HG03457 (cell line): ENCODE results near the gene TBATA.

ENCODE experiments used
- ATAC-seq: cut with Tn5 transposase; IDR thresholded peaks from one replicate; pipeline ENCODE4 v1.9.1; 2021; ENCODE audit warnings: moderate number of reproducible peaks; ENCODE audit not compliant: unreplicated experiment

The TBATA gene, protein sequence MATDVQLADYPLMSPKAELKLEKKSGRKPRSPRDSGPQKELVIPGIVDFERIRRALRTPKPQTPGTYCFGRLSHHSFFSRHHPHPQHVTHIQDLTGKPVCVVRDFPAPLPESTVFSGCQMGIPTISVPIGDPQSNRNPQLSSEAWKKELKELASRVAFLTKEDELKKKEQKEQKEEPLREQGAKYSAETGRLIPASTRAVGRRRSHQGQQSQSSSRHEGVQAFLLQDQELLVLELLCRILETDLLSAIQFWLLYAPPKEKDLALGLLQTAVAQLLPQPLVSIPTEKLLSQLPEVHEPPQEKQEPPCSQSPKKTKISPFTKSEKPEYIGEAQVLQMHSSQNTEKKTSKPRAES

DNA sequence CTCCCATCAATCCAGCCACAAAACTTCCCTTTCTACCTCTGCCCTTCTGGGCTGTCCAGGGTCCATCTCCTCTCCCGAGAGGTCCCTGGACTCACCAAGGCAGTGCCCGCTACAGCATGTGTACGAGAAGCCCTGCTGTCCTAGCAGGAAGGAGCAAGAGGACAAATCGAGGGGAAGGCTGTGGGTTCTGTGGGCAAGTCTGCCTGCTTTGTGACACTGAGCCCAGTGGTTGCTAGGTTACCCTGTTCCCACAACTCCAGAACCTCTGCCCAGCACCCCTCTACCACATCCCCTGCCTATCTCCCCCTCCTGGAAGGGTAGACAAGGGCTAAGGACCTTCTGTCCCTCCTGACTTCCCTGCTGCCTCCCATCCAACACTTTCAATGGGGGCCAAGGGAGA lies at the start of gene TBATA:
TBATA (minus strand) TSS at position 188 of the 400 bp plus-strand sequence. CDS start 1,998 bp downstream, outside the sequence.
- ATAC-seq, result no peak

GRCh38 chr10:70834441-70835151 lies 49.4 kb upstream of the TBATA start:
- no peak for ATAC-seq

DNA sequence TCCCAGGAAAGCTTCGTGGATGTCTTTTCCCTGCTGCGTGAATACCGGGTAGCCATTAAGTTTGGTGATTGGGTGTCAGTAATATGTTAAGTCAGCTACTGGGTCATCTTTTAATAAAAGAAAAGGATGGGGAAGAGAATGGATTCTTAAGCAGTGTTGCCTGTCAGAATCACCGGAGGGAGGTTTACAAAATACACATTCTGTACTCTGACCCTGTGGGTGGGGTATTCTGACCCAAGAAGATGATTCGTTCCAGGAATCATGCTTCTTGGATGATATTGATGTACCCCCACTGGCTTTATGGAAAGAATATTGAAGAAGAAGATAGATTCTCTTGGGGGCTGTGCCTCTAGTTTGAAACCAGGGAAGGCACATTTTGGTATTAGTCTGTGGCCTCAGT lies 48.8 kb upstream of the TBATA start:
- ATAC-seq, result no peak

DNA sequence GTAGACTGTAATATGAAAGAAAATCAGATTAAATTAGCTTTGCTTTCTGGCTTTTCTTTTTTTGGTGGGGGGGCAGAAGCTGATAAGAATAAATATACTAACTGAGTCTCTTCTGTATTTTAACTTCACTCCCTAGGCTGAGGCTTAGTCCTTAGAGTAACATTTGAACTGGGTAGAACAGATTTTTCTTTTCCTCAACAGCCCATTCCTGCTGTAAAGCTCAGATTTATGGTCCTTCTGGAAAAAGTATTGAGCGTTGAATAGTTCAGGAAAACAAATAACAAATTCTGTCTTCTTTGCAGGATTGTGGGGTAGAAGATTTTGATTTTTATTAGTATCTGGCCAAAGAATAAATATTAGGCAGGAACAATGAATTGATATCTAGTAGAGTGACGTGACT lies 48.4 kb upstream of the TBATA start:
- no peak for ATAC-seq

- ATAC-seq, result no peak
These were observed 47.8 kb upstream of the TBATA start for GRCh38 chr10:70832852-70833528.

DNA sequence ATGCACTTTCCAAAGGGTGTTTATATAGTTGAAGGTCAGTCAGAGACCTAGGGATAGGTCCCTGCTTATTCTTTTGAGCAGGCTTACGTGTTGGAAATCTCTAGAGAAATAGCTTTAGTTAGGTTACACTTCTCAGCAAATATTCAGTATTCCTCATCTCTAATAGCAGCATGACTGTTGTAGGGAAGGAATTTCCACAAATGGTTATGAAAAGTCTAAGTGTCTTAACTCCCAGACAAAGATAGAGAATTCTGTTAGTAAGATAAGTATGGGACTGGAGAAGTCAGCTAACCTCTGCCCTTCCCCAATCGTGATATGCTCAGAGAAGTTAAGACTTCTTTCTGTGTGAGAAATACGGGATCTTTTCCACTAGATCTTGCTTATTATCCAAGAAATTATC lies 47.0 kb upstream of the TBATA start:
- ATAC-seq, result no peak

- ATAC-seq, result no peak
These were observed 45.0 kb upstream of the TBATA start for GRCh38 chr10:70830164-70830563.

- no peak for ATAC-seq
These were observed 44.4 kb upstream of the TBATA start for GRCh38 chr10:70829543-70829942.

DNA sequence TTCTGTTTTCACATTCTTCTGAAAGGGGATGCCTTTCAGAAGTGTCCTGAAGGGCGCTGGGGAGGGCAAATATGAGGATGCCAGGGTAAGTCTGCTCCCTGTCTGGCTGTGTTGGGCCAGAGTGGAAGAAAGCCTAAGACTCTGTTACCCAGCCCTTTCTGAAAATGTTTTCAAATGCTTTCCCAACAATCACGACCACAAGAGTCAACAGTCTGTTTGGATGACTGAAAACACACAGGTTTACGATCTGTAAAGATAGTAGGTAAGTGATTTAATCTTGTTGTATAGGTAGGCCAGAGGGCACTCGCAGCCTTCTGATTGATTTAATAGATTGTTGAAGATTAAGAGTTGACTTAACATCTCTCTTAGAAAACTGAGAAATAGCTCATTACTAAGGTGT lies 43.7 kb upstream of the TBATA start:
- no peak for ATAC-seq

GRCh38 chr10:70827086-70827757 lies 42.0 kb upstream of the TBATA start:
- no peak for ATAC-seq

DNA sequence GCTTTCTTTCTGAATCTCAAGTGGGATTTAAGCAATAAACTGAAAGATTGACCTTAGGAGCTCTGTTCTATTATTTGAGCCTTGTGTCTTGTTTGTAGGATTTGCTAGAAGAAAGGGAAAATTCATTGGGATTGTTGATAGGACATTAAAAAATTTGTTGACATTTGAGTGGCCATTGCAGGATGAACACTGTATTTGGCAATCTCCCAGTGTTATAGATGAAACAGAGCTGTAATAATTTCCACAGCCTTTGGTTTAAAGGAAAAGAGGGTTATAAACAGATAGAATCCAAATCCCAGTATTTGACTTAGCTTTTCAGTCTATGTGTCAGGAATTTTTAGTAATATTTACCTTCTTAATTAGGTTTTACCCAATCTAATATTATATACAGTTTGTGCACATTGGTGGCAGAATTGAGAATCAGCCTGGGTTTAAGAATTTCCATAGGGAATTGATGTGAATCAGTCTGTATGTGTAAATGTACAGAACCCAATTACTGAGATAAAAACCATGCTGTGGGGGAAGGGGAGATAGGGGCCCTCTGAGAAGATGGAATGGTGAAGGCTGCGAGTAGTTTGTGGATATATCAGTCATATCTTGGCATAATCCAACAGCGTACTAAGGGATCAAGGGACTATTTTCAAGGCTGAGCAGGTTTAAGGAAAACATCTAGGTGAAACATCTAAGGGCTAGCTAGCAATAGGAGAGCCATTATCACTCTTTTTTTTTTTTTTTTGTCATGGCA lies 37.1 kb upstream of the TBATA start:
- ATAC-seq, result no peak

- no peak for ATAC-seq
These were observed 36.0 kb upstream of the TBATA start for GRCh38 chr10:70820976-70821750.

- peak; percentile 37 for ATAC-seq
These were observed 31.2 kb upstream of the TBATA start for GRCh38 chr10:70816220-70816894.

DNA sequence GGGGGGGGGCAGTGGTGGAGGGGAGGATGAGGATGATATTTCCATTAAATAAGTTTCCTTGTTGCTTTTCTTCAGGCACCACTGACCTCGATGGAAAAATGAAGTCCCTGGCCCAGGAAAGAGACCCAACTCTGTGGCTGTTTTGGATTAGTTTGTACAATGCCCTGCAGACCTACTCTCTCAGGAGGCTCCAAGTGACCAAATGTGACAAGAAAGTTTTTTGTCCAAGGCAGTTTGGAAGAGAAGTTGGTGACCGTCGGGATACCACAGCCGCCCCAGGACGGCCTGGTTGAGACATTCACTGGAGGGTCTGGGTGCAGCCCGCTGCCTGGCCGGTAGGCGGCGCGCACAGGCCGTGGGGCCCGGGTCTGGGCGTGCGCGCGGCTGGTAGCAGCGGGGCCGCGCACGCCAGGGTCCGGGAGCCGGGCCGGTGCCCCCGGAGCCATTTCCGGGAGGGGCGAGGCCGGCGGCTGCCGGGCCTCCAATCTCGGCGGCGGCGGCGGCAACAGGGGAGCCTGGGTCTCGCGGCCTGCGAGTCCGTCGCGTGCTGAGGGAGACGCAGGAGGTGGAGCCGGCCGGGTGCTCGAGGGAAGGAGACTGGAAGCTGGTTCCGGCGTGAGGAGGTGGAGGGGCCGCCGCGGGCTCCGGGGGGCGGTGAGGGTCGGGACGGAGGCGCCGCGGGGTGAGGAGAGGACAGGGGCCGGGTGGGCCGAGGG lies 30.5 kb upstream of the TBATA start, which contains the start of gene SGPL1:
SGPL1 (plus strand) TSS at position 445 of the 716 bp plus-strand sequence. CDS start 906 bp downstream, outside the sequence.
- peak; percentile 74 for ATAC-seq

GRCh38 chr10:70814126-70814525 lies 28.9 kb upstream of the TBATA start:
- no peak for ATAC-seq

DNA sequence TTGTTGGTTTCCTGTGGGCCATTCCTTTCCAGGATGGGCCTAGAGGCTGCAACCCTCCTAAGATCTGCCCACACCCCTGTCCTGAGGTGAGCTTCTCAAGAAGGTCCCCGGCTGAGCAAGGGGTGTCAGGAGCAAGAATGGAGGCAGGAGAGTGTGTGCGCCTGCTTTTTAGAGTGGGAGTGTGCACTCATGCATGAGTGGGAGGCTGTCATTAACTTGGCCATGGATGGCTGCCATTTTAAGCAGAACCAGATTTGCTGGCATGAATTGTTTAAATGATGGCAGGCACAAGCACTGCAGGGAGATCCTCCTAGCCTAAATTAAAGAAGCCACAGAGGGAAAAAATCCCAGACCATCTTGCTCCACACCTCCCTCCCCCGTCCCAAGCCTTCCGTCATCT lies 27.6 kb upstream of the TBATA start:
- no peak for ATAC-seq

DNA sequence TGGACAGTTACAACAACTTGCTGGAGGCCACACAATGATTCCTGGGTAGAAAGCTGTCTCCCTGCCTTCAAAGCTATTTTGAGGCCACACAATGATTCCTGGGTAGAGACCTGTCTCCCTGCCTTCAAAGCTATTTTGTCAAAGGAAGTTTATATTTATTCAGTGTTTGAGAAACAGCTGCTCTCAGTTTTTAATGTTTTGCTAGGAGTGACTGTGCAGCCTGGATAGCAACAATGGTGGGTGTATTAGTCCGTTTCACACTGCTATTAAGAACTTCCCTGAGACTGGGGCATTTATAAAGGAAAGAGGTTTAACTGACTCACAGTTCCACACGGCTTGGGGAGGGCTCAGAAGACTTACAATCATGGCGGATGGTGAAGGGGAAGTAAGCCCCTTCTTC lies 26.7 kb upstream of the TBATA start:
- ATAC-seq, result no peak

GRCh38 chr10:70810967-70811366 lies 25.8 kb upstream of the TBATA start:
- no peak for ATAC-seq
